Measurements from ENCODE around the gene JAZF1.
"Not testable (repeated sequence)": the region's sequence is repeated elsewhere in the genome, so short reads cannot be mapped to it uniquely, and the experiment has no call there.

JAZF1 gene

DNA sequence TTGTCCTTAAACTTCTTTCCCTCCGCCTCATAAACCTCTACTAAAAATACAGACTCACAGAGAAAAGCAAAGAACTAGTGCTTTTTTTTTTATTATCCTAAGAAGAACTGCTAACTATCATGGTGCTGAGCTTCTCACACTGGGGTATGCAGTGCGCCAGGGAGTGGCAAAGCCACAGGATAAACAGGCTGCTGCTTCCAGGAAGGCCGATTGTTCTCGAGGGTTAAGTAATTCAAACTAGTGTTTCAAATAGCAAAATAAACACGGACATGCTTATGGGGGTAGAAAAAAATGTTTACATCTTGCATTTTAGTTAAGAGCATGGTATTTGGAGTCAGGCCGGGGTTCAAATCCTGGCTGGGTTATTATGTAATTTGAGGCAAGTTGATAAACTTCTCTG is 283.6 kb downstream of the JAZF1 start:
- no peak for DNase-seq

DNA sequence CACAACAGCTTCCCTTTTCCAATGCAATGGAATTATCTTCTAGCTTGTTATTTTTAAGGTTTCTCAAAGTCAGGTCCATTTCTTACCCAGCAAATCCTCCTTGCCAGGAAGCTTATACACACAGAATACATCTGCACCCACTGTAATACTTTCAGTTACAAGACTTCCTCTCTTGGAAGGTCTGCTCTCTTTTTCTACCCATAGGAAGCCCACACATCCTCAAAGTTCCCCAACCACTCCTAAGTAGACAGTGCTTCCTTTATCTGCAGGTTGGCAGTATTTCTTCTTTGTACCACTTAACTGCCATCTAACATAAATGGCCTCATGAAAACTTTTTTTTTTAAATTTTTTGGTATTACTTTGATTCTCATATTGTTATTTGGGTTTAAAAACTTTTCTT is 285.0 kb downstream of the JAZF1 start:
- no peak for DNase-seq

DNA sequence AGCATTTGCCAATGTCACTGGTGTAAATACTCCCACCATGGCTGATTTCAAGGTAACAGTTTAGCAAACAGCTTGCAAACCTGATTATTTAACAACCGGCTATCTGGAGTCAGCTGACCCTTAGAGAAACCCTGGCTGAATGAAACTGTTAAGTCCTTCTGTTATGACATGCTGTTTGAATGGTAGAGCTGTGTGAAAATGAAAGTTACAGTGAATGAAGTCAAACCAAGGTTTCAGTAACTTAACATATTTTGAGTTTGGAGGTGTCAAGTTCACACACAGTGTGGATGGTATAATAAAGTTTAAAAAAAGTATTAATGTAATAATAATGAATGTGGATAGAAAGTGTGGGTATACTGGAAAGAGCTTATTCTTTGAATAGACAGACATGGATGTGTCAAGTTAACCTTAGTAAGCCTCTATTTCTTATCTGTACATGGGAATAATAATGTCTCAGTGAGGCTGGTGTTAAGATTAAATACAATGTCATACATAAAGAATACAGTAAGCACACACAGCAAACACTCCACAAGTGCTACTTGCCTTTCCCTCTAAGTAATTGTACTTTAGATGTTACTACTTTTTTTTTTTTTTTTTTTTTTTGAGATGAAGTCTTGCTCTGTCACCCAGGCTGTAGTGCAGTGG is 290.3 kb downstream of the JAZF1 start:
- DNase-seq: no peak

DNA sequence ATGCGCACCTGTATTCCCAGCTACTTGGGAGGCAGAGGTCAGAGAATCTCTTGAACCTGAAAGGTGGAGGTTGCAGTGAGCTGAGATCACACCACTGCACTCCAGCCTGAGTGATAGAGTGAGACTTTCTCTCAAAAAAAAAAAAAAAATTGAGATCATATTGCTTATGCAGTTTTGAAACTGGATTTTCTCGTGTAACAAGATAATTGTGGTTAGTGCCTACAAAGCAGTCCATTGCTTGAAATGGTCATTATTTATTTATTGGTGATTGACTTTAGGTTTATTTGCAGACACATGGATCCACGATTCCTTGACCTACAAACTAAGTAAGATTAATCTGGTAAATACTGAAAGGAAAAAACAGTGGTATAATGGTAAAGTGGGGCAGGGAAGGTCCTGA is 290.8 kb downstream of the JAZF1 start:
- DNase-seq: no peak

DNA sequence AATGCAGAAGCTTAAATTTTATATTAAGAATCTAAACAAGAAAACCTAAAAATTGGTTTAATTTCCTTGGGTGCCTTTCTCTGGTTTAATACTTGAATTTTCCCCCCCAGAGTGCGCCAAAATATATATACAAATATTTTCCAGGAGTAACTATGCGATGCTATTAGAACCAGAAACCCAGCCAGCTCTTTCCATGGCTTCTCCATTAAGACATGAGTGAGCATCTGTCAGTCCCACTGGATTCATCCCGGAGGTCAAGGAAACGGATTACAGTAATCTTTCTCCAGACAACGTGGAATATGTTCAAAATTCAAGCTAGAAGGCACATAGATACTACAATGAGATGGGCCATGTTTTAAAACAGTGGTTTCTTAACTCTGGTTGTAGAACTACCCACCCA is 291.9 kb downstream of the JAZF1 start:
- DNase-seq: no peak

DNA sequence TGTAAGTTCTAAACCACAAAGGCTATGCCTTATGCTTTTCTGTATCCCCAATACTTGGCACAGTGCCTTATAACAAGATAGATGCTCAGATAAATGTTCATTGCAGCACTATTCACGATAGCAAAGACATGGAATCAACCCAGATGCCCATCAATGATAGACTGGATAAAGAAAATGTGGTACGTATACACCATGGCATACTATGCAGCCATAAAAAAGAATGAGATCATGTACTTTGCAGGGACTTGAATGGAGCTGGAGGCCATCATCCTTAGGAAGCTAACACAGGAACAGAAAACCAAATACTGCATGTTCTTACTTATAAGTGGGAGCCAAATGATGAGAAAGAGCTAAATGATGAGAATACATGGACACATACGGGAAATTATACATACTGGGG is 293.9 kb downstream of the JAZF1 start:
- DNase-seq: not testable (repeated sequence)

DNA sequence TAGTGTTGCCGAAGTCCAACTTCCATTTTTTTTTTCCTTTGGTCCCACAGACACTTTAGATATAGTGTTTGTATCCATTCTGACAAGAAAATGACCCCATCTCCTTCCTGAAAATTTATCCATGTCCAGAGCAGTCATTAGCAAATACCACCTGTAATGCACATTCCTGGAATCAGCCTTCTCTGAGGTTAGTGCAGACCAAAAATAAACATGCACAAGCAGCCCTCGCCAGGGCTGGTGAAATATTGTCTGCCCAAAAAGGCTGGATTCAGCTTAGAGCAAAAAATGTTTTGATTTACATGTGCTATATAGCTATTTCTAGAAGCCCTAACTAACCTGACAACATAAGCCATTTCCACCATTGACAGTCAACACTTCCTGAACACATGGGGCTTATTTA is 294.9 kb downstream of the JAZF1 start:
- no peak for DNase-seq

DNA sequence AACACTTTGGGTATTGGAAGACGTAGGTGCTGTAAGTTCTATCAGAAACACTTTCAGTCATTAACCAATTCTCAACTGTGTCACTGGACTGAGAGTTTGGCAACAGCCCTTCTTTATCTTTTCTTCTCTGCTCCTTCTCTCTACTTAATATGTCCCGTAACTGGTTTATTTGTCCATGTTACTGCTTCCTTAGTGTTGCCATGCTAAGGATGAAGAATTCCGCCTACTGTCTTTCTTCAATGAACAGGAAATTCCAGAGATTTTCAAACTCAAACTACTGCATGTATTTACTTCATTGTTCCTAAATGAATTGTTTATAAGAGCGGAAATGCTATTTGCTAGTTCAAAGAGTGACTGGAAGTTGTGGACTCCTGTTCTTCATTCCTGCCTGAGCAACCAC is 296.9 kb downstream of the JAZF1 start:
- no peak for DNase-seq

DNA sequence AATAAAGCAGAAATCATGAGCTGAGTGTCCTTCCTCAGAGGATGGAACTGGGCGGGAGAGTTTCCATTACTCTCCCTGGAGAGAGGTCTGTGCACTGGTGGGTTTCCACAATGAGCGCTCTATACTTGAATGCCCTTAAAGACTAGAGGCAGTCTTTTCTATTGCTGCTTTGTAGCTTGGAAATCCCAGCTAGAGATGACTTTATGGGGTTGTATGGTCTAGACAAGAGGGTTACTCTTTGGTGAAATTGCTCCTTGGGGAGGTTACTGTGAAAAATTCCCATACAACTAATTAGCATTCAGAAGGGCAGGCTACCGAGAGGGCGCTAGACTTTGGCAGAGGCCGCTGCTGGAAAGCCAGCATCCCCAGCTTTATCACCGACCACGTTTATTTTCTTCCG is 303.8 kb downstream of the JAZF1 start:
- no peak for DNase-seq

DNA sequence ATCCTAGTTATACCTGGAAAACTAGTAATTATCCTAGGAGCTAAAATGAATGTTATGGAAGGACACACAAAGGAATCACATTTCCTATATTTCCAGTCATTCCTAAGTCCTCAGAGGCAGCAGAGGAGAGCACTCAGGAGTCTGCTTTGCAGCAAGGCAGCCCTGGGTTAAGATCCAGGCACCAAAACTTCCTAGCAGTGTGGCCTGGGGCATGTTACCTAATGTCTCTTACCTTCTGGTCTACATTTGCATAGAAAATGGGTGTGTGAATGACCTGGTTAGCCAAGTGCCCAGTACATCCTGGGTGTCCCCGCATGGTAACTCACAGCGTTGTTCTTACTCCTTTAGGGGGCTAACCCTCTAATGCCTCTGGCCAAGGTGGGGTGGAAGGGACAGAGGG is 304.8 kb downstream of the JAZF1 start:
- DNase-seq: no peak

DNA sequence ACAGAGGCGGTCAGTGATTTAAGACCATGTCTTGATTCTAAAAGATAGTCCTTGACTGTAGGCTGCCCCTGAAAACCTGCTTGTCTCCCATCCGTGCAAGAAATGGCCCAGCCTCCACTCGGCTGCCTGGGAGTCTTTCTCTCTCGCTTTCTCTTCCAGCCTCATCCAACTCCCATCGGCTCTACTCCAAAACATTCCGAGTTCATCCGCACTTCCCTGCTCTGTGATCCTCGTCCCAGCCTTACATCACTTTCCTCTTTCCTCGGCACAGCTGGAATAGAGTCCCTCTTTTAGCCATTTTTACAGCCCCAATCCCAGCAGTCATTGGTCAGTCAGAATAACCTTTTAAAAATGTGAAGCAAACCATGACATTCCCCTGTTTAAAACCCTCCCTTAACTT is 305.5 kb downstream of the JAZF1 start:
- DNase-seq: no peak

DNA sequence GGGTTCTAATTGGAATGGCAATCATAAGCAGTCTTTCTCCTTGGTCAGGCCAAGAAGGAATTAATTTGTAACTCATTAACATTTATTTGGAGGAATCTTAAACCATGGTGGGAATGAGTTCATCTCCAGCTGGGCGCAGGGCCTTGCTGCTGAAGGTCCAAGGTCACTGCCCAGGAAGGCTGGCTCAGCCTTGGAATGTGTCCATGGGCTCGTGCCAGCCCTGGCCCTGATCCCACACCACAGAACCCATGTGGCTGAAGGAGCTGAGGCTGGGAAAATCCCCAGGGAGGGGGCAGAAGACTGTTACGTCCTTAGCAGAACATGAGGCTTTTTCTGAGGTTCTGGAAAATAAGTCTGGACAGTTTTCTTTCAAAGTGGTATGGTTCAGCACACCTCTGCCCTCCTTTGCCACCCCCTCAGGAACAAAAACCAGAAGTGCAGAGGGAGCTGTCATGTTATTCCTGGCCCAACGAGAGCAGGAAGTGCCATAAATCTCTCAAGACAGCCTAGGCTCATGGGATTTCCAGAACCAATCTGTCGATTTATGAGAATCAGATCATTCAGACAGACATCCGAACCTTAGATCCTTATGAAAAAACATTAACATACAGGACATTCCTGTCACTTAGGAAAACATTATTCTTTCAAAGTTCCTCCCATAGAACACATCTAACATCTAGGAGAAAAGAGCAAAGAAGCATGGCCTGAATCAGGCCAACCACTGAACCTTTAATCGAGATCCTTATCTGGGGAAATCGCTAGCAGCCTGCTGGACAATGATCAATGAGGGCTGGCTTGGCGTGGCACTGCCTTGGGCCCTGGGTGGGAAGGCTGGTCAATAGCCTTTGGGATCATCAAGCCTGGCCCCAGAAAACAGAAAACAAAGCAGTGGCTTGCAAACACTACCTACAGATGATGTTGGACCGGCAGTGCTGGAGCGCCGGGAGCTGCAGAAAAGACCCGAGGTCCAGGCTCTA is 306.3 kb downstream of the JAZF1 start:
- DNase-seq: no peak

DNA sequence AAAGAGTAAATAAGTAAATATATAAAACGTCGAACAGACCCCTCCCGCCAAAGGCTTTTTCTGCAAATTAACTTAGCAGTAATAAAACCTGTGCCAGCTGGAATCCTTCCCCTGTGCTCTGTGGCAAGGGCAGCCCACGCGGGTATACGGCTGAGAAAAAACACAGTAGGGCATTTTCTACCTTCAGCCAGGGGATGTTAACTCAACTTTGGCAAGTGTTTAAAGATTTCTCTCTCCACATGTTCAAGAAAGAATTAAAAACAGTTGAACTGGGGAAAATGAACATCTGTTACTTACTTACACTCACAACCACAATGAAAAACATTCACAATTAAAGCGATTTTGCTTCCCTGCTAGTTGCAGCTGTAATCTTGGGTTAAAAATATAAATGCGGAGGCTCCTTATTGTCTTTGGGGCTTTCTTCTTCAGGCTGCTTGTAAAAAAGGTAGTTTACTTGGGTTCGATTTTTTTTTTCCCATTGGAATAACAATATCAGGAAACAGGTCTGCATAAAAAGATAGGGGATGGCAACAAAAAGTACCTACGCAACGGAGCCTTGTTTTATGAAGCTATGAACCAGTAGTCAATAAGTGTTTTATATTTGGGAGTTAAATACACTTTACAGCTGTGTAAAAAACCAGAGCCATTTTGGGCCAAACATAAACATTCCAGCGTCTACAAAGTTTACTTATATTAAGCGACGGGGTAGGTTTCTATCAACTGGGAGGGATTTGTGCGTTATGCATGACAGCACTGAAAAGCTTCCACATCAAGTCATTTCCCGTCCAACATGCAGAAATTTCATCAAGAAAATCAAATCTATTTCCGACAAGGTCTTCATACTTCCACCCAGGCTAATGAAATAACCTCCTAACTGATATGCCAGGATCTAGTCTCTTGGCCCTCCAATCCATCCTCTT is 308.0 kb downstream of the JAZF1 start:
- DNase-seq: no peak

DNA sequence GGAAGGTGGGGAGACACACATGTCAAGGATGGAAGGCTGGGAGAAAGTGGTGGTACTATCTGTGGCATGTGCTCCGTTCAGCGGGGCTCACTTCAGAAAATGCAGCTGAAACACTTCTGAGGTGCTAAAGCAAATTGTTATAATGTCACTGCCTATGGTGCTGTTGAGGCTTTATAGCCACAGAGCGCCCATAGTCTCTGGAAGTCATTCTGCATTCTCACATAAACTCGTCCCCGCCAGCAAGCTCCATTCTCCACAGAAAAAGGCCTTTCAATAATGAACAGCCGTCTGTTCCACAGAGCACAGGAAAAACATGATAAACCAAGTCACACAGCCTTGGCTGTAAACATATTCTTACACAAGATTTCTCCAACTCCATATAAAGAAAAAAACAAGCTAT is 308.7 kb downstream of the JAZF1 start:
- no peak for DNase-seq

DNA sequence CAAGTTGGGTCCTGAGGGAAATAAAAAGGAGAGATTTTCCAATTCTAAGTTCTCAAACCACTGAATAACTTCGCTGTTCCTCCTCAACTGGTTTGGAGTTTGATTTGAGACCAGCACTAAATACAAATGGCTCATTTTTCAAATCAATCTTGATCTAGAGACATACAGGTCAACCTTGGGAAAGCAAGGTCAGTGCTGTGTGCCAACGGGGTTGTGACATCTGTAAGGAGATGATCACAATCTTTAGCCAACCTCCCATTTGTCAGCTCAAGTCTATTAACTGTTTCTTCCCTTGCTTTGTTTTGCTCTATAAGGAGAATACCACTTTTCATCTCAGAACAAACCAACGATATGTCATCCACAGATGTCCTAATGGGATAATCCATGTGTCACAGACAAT is 309.5 kb downstream of the JAZF1 start:
- no peak for DNase-seq

DNA sequence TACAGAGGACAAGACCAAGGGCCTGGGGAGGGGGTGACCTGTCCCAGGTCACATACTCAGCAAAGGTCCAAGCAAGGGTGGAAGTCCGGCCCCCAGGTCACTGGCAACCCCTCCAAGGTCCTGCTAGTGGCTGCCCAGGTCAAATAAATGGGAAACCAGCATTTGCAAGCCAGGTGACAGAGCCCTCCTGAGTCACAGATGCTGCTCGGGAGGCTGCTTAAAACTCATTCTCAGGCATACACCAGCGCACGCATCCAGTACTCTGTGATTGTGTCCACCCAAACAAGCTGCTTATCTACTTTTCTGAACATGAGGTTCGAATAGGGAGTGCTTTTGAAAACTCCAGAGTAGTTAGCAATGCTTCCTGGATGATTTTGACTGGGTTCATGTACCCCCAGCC is 310.0 kb downstream of the JAZF1 start:
- no peak for DNase-seq

DNA sequence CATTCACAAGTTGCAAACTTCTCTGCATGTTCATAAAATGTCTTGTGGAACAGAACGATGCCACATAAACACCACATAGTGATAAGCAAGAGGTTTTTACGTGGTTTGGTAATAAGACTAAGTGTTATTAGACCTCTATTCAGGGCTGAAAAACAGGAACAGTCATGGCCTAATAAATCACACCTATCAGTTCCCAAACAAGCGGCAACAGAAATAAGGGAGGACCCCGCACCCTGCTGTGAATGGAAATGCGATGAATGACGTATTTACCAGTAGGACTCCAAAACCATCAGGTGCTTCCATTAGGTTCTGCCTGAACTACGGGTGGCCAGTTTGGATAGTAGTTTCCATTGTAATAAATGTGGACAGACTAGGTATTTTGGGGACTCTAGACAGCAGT is 311.5 kb downstream of the JAZF1 start:
- DNase-seq: no peak

DNA sequence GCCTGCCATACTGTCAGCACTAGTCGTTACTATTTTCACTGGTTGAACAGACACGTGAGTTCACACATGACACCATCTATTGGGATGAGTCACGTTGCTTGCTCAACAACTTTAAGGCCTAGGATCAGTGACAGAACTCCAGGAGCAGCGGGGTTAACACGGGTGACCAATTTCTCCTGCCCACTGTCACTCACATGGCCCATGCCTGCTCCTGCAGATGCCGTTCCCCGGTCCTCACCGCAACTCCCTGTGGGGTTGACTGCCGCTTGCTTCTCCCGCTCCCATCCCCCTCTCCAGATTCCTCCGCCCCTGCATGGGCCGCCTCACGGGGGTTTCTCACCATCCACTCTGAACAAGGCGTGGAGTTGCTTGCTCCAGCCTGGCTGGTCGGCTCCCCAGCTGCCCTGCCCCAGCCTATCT is 312.5 kb downstream of the JAZF1 start:
- no peak for DNase-seq

DNA sequence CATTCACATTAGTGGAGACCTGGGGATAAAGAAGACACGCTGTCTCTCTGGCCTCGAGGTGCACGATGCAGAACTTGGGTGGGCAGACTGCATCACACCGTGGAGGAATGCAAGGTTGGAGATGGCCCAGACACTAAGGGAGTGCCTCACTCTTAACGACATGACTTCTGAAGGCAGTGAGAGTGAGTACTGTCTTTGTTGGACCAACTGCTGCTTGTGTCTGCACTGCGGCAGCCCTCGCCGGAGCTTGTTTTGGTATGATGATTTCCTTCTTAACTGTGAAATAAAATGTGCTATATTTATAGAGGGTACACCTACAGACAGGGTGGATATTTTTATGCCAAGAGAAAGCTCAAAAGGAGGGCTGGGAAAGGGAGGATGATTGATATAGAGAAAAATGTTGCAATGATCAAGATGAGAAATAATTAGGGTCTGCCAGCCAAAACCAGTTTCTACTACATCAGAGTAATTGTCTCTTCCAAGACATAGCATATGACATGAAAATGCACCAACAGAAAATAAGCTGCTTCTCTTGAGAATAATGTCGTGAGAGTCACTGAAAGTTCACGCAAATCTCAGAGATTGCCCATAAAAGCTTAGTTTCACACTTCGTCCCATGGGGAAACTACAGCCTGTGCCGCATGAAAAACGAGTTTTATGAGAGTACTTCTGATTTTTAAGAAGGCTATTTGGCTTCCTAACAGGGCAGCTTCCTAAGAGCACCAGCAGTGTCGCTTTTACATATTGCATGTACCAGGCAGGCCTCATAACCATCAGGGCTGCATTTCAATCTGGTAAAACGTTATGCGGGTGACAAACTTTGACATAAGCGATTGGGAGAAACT is 313.5 kb downstream of the JAZF1 start:
- no peak for DNase-seq

DNA sequence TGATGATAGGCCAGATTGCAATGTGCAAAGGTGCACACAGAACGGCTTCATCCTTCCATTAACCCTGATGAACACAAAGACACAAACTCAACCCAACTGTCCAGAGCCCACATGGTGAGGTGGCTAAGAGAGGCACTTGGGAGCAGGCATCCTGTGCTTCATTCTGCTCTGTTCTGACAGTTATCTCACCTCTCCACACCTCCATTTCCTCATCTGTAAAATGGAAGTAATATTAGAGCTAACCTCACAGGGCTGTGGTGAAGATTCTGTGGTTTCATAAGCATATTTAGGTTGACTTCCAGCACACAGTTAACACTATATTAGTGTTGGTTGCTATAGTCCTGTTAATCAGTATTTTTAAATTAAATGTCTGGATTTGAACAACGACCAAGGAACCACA is 314.3 kb downstream of the JAZF1 start:
- DNase-seq: no peak

DNA sequence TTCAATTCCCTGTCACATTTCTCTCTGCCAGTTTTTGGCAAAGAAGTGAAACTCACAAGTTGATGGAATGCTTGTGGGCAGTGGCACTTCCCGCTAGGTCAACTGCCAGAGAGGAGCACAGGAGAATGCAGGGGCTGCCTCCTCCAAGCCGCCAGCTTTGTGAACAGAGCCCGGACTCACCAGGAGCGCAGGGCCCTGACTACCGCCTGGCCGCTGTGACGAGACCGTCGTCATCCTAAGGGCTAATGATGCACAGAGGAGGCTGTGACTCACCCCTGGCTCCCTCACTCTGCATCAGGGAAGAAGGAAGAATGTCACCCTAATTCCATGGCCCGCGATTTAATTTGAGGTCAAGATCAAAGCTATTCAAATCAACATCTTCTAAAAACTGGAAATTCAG is 316.7 kb downstream of the JAZF1 start:
- no peak for DNase-seq

DNA sequence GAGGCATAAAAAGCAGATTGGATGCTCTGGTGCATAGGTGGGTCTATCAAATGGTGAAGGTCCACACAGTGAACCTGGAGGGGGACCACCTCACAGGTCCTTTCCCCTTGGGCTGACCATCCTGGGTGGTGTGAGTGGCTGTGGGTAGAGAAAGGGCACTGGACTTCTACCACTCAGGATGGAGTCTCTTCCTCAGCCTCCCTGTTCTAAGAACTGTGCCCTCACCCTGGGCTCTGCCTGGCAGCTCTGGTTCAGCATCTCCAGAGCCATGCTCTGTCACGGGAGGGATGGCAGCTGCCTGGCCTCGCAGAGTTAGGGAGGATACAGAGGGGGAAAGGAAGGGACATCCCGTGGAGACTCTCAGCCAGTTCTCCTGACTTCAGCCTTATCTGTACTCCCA is 318.8 kb downstream of the JAZF1 start:
- DNase-seq: no peak

Measured in NCI-H1105 (cell line).